SW480 (cell line): Measurements from ENCODE around the gene SORCS2.
"Not testable (repeated sequence)": the region's sequence is repeated elsewhere in the genome, so short reads cannot be mapped to it uniquely, and the experiment has no call there.

Experiments used
- DNase-seq: peaks from one replicate; pipeline ENCODE4 v3.0.0-alpha.2; 2016; ENCODE audit warnings: low spot score

SORCS2 gene

DNA sequence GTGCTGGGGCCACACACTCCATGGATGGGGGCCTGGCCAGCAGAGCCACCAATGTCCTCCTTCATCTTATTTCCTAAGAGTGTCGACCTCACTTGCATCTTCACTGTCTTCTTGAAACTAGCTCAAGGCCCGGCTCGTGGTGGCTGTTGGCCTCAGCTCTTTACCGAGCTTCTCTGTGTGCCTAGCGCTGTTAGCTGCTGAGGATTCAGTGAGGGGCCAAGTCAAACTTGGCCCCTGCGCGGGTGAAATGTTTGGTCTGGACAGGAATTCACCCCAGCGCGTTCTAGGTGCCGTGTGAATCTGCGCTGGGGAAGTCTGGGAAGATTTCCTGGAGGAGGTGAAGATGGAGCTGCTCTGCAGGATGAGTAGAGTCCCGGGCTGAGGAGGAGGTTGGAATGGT, 8.5 kb downstream of the SORCS2 start:
- DNase-seq = no peak

DNA sequence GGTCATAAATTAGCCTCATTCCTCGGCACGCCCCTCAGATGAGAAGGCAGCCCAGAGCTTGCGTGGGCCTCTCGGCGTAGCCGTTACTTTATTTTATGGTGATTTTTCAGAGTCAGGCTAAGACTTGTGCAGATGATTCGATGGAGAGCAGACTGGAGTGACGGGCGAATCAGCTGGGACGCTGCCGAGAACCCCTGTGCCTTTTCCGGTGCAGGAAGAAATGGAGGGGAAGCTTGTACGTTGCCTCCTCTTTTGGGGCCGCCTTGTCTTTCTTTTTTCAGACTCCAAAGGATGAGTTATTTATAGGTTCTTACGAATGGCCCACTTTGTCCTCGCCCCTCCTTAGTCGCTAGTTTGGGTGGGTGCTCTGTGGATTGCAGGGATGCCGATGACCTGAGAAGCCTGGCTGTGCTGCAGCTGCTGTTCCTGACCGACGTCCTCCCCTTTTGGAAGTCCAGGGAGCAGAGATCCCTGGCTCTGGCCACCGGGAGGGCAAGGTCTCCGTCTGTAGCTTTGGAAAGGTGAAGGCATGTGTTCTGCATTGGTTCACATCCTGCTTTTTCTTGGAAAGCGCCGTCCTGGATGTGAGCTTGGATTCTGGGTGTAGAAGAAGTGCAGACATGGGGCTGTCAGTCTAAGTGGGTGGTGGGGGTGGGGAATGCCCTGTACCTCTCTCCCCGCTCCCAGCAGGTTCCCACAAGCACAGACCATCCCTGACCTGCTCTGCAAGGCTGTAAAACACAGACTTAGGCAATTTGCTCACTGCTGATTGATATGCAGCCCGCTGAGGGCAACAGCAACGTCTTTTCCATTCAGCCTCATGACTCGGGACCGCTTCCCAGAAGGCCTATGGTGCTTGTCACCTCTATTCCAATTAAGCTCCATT, 9.3 kb downstream of the SORCS2 start:
- DNase-seq = no peak

GRCh38 chr4:7202411-7202810, 10.1 kb downstream of the SORCS2 start:
- DNase-seq = no peak

DNA sequence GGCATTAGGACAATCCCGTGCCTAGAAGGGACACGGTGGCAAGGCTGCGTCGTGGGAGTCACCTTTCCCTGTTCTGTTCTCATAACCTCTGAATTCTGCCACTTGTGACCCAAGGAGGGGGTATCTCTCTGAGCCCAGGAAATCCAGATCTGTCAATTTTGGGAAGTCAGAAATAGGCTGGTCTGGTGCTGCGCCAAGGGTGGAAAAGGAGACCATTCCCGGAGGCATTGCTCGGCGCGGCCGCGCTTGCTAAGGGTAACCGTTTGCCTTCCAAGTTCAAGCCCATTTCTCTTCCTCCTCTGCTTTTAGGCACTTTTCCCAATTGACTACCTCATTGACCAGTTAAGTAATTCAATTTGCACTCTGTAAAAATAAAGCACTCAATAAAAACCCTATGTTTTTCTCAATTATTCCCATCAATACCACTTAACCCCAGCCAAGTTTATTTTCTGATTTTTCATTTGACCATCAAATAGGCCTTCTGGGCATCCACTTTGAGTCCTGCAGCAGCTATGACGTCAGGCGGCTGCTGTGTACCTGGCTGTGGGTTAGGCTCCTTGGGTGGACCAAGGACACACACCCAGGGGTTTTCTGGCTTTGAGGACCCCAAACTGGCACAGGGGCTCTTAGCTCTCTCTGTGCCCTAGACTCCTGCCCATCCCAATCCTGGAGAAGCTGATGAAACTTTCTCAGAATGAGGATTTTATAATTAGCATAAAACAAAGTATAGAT, 12.5 kb downstream of the SORCS2 start:
- no peak for DNase-seq

- DNase-seq = peak; percentile 42
Observed at GRCh38 chr4:7206385-7206784, 14.0 kb downstream of the SORCS2 start.

- peak; percentile 66 for DNase-seq
Observed at GRCh38 chr4:7206911-7207567, 14.7 kb downstream of the SORCS2 start.

DNA sequence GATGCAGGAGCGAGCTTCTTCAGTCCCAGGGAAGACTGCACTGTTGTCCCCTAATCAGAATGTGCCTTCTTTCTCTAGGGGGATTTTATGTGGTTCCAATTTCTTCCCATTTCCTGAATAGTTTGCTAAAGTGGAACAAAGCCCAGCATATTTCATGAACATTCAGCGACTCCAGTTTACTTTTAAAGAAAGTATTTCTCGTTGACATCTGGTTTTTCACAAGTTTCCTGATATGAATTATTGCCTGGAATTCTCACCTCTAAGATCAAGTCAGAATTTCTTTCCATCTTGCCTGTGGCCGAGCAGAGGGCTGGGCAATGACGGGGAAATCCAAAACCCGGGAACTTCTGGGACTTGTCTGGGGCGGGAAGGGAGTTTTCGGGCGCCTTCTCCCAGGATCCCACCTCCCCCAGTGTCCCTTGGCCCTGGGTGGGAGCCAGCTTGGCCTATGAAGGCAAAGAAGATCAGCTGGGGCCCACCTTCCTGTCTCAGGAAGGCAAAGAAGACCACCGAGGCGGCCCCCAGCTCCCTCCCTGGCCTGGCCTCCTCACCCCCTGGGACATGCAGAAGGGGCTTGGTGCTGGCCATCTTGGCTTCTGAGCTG, 15.4 kb downstream of the SORCS2 start:
- DNase-seq = no peak

GRCh38 chr4:7208509-7209451, 16.4 kb downstream of the SORCS2 start:
- no peak for DNase-seq

- DNase-seq = no peak
Observed at GRCh38 chr4:7209699-7210098, 17.4 kb downstream of the SORCS2 start.

DNA sequence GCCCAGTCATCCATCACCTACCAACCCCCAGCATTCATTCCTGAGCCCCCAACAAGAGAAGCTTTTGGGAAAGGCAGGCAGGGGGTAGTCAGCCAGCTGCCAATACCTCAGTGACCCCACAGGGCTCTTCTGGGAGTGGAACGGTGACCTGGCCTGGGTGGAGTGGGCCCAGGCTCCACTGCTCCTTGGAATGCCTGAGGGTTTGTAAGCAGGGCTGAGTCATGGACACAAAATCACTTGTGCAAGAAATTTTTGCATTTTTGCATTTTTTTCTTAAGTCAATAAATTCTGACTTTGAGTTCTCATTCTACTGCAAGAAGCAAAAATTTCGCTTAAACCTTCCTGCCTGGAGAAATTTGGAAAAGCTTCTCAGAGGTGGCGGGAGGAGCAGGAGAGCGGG, 18.5 kb downstream of the SORCS2 start:
- DNase-seq = no peak

GRCh38 chr4:7212101-7212674, 19.9 kb downstream of the SORCS2 start:
- DNase-seq = peak; percentile 31

GRCh38 chr4:7212921-7213320, 20.6 kb downstream of the SORCS2 start:
- no peak for DNase-seq

DNA sequence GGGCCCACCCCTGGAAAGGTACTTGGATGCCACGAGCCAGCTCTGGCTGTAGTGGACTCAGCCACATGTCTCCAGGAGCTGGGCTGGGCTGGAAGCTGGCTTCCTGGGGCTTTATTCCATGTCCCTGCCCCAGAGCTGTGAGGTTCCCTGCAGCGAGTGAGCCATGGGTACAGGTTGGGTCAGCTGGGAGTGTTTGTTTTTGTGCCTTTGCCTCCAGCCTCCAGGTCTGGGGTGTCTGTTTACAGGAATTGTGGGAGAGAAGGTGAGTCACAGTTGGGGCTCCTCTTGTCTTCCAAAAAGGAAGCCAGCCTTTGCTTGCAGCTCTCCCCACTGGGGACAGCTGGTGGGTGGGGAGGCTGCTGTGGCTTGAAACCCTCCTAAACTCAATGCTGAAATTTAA, 21.5 kb downstream of the SORCS2 start:
- no peak for DNase-seq

DNA sequence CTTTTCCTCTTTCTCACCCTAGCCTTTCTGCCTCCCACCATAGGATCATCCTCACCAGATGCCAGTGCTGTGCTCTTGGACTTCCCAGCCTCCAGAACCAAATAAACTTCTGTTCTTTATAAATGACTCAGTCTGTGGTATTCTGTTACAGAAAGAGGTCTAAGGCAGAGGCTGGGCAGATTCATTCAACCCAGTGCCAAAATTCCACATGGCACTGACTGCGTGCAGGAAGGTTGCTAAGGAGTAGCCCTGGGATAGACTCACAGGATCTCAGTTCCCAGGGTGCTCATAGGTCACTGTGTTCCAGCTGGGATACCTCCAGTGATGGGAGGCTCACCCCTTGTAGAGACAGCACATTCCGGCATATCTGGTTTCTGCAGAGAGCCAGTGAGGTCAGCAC, 22.0 kb downstream of the SORCS2 start:
- no peak for DNase-seq

DNA sequence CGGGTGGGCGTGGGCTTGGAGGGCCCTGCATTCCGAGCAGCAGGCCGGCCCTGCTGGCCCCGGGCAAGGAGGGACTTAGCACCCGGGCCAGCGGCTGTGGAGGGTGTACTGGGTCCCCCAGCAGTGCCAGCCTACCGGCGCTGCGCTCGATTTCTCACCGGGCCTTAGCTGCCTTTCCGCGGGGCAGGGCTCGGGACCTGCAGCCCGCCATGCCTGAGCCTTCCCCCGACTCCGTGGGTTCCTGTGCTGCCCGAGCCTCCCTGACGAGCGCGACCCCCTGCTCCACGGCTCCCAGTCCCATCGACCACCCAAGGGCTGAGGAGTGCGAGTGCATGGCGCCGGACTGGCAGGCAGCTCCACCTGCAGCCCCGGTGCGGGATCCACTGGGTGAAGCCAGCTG, 22.8 kb downstream of the SORCS2 start:
- DNase-seq = not testable (repeated sequence)

- no peak for DNase-seq
Observed at GRCh38 chr4:7217039-7217438, 24.7 kb downstream of the SORCS2 start.

GRCh38 chr4:7217474-7218321, 25.4 kb downstream of the SORCS2 start:
- peak; percentile 77 for DNase-seq

- no peak for DNase-seq
Observed at GRCh38 chr4:7218686-7219085, 26.3 kb downstream of the SORCS2 start.

DNA sequence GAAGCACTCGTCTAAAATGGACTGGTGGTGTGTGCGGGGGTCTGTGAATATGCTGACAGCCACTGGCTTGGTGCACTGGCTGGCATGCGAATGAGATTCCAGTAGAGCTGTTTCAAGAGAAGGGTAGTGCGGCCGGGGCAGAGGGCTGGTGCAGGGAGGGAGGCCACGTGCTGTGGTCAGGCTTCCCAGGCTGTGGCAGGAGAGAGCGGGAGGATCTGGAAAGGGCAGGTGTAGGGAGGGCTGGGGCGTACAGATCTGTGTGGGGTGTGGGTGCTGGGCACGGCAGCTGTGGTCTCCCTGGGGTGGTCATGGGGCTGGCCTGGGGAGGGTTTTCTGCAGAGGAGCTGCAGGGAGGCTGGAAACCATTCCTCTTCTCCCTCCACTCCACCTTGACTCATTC, 30.2 kb downstream of the SORCS2 start:
- peak; percentile 11 for DNase-seq

GRCh38 chr4:7223541-7223940, 31.2 kb downstream of the SORCS2 start:
- no peak for DNase-seq
